Mucosa of descending colon (tissue), 3 donors: ENCODE data around the gene SLCO1A2. TPM values are rescaled to one million over a fixed set of nuclear protein-coding genes. Genes with fewer than 3 reads are reported as not detected.
A peak's percentile ranks its signal among the peaks of the same experiment; 100 is the strongest.
"Not testable (repeated sequence)": the region's sequence is repeated elsewhere in the genome, so short reads cannot be mapped to it uniquely, and the experiment has no call there.

Experiments
- ATAC-seq: fragments of 200-7000 bp; cut with Tn5 transposase; one replicate; pipeline ENCODE4 v1.9.1; 2020; ENCODE audit warnings: mild to moderate bottlenecking, moderate library complexity
- DNase-seq, 3 donors: peaks; one replicate each; pipeline ENCODE4 v3.0.0-alpha.2; 2020
- H3K36me3 ChIP-seq: fragments of 200-600 bp; one replicate; pipeline ENCODE4 v1.8.0; 2021; ENCODE audit warnings: low read depth, mild to moderate bottlenecking
- H3K4me1 ChIP-seq: fragments of 200-600 bp; one replicate; pipeline ENCODE4 v1.8.0; 2021; ENCODE audit warnings: low read depth, mild to moderate bottlenecking
- H3K4me3 ChIP-seq: fragments of 200-600 bp; one replicate; pipeline ENCODE4 v1.8.0; 2021; ENCODE audit warnings: mild to moderate bottlenecking
- H3K9me3 ChIP-seq: fragments of 200-600 bp; one replicate; pipeline ENCODE4 v1.8.0; 2021; ENCODE audit warnings: mild to moderate bottlenecking
- CTCF ChIP-seq: fragments of 200-600 bp; IDR thresholded peaks from one replicate; pipeline ENCODE4 v1.8.0; 2022; ENCODE audit warnings: antibody characterized with exemption, mild to moderate bottlenecking
- intact Hi-C, 2 donors: fragments of 100-400 bp; cut with DNase I in 1 of 2; cut with micrococcal nuclease in 1 of 2; formaldehyde crosslinking; loops; one replicate each; pipeline versions ENCODE4 v1.11.0 to v1.11.1; 2022; cut with DNase I, micrococcal nuclease
- long read RNA-seq, 2 donors: library from polyadenylated mRNA; unstranded; transcript quantifications; one replicate each; pipeline ENCODE4 v2.0.0, GENCODE V29; 2019 to 2021
- total RNA-seq, 3 donors: library from RNA; stranded (reverse); fragmentation: NEBNext Ultra II Directional in 2 of 3; extraction: Animal tissue kit (Norgen Biotek cat#: 25700) in 2 of 3; gene quantifications; one replicate each; pipeline versions ENCODE4 v1.2.1 to v1.2.4, GENCODE V29; 2021 to 2023
- donor health status: DM: no; HTN: no; CAD: no; lungs with moderate emphysema.
- donor health status: DM: no; HTN: no; CAD: no.
- donor health status: DM: no; HTN: yes; CAD: no.

Gene SLCO1A2, protein sequence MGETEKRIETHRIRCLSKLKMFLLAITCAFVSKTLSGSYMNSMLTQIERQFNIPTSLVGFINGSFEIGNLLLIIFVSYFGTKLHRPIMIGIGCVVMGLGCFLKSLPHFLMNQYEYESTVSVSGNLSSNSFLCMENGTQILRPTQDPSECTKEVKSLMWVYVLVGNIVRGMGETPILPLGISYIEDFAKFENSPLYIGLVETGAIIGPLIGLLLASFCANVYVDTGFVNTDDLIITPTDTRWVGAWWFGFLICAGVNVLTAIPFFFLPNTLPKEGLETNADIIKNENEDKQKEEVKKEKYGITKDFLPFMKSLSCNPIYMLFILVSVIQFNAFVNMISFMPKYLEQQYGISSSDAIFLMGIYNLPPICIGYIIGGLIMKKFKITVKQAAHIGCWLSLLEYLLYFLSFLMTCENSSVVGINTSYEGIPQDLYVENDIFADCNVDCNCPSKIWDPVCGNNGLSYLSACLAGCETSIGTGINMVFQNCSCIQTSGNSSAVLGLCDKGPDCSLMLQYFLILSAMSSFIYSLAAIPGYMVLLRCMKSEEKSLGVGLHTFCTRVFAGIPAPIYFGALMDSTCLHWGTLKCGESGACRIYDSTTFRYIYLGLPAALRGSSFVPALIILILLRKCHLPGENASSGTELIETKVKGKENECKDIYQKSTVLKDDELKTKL
- not detected for total RNA-seq
- long read RNA-seq, donor 1, result 0 reads
- long read RNA-seq, donor 2, result 0 reads

DNA sequence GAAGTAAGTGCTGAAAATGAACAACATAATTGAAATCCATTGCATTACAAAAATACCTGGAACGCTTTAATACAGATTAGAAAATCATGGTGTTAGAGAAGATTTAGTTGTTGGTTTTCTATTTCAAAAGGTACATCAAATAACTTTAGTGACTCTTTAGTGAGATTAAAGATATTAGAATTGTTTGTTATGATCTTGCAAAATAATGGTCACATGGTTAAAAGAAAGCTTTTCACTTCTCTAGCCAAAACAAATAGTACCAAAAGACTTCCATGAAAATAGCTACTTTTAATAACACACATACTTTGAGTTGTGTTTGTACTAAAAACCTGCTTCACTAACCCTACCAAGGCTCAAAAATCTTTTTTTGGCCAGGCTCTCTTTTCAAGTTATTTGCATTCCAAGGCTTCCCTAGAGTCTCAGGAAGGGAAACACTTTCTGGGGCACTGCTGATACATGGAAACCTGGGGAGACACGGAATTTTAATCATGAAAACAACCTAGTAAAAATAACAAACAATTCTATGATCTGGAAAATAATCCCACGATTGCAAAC is at the start of gene SLCO1A2:
Gene SLCO1A2, minus strand, starts transcription at position 147 of the 555 bp plus-strand sequence. CDS start 270 bp downstream, outside the sequence.
- no peak within 1 kb of the TSS for H3K4me3 ChIP-seq
- ATAC-seq, result no peak
- intact Hi-C loops, result no loop called here
- no peak for TF ChIP-seq CTCF
- no peaks in the 10 kb centered on the region for H3K4me1 ChIP-seq
- H3K9me3 ChIP-seq, result peaks cover 13% of the 10 kb centered on the region
- no peaks in the 10 kb centered on the region for H3K36me3 ChIP-seq
- DNase-seq, result no peak

DNA sequence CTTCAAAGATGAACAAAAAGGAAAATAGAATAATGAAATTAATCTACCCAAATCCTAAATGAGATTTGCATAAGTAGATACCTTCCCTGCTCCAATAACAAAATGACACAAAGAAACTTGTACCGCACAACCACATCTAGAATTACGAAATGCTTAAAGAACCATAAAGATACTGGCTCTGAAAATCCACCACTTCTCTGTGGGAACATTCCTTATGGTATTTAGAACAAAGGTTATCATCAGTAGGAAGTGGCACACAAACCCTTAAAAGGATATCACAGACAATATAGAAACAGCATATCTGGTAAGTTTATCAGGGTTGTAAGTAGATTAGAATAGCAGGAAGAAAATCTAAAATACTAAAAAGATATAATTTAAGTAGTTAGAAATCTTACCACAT is 49.5 kb upstream of the SLCO1A2 start:
- ATAC-seq (peak; percentile 25), DNase-seq (no peak)
- H3K4me3 ChIP-seq, result no peak overlapping the region
- H3K9me3 ChIP-seq, result no peaks in the 10 kb centered on the region
- intact Hi-C loops, result no loop called here
- no peaks in the 10 kb centered on the region for H3K4me1 ChIP-seq
- no peak for TF ChIP-seq CTCF
- no peaks in the 10 kb centered on the region for H3K36me3 ChIP-seq

- H3K4me1 ChIP-seq, result not testable (repeated sequence)
Measured at GRCh38 chr12:21381320-21381719, 46.6 kb upstream of the SLCO1A2 start.

DNA sequence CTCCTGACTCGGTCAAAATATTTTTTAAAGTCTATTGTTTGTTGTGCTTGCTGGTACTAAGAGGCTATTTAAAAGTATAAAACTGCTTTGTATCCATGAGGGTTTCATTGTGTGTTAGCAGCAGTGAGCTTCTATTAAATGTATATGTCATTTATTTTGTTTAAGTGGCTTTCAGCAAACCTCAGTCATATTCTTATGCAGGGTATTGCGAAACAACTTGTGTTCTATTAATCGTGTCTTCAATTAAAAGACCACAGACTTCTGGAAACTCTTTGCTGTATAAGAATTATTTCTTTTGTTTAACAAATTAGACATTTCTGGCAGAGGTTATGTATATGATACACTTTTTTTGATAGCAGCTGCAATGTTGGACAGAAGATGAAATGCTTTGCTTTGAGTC is 44.5 kb upstream of the SLCO1A2 start:
- H3K36me3 ChIP-seq, result no peaks in the 10 kb centered on the region
- no peaks in the 10 kb centered on the region for H3K9me3 ChIP-seq
- no peak overlapping the region for H3K4me3 ChIP-seq
- TF ChIP-seq CTCF, result no peak
- no peak for DNase-seq
- no peaks in the 10 kb centered on the region for H3K4me1 ChIP-seq
- ATAC-seq, result no peak
- intact Hi-C loops, result no loop called here

More at GRCh38 chr12:21381320-21381719, 46.6 kb upstream of the SLCO1A2 start:
- H3K36me3 ChIP-seq, H3K4me3 ChIP-seq, DNase-seq, ATAC-seq, intact Hi-C loops, H3K9me3 ChIP-seq: not testable (repeated sequence)

DNA sequence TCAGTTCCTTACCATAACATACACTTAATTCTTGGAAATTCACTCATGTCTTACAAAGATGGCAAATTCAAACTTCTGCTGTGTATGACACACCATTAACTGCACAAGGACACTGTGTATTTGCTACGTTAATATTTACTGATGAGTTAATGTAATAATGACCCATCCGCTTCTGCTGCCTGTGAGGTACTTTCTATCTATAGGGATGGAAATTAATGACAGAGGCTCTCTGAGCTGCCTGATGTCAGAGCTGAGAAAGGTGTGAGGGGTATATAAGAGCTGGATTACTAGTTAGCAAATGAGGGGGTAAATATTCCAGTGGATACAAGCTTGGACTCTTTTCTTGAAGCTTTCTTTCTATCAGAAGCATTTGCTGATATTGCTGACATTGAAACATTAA is 37.9 kb upstream of the SLCO1A2 start, which contains the start of gene IAPP:
Gene IAPP, plus strand, starts transcription at position 301 of the 400 bp plus-strand sequence. CDS start 450 bp downstream, outside the sequence.
- no peak within 1 kb of the TSS for H3K4me3 ChIP-seq
- H3K9me3 ChIP-seq, result no peaks in the 10 kb centered on the region
- no peaks in the 10 kb centered on the region for H3K36me3 ChIP-seq
- intact Hi-C loops, result no loop called here
- DNase-seq, result no peak
- TF ChIP-seq CTCF, result no peak
- ATAC-seq, result no peak
- H3K4me1 ChIP-seq, result no peaks in the 10 kb centered on the region
